ENCODE data around the gene CMSS1.

CMSS1 gene

GRCh38 chr3:99877031-99877579 is 59.4 kb downstream of the CMSS1 start:
- no peak for DNase-seq

- DNase-seq = no peak
Observed at GRCh38 chr3:99878005-99878404, 60.3 kb downstream of the CMSS1 start.

DNA sequence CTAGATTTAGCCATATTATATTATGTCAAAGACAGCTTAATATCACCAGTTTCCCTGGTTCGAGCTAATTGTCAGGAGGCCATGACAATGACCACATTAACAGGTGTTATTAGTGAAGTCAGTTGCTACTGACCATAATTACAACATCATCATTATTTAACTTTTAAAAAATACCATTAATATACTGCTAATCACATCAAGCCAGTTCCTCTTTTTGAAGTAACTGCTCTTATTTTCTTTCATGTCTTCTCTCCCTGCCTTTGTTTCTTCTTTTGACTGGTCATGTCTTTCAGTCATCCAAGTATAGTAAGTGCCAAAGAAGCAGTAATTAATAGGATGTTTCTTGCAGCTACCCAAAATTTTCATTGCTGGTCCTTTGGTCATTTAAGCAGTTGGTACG is 61.6 kb downstream of the CMSS1 start:
- no peak for DNase-seq

DNA sequence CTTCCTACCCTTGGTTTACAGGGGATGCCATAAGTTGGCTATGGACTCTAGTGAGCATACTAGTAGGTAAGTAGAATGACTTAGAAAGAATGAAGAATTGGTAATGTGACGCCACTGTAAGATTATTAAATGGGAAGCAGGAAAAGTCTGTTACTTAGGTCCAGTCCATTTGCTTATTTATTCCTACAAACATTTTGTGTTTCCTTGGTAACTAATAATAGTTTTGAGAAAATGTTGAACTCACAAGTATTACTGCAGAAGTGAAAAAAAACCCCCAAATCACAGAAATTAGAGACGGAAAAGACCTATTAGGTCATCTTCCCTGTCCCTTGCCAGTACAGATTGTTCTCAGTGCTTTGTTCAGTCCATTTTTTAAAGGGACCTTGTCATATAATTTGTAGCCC is 63.5 kb downstream of the CMSS1 start:
- no peak for DNase-seq

GRCh38 chr3:99882436-99883137 is 64.9 kb downstream of the CMSS1 start:
- no peak for DNase-seq

DNA sequence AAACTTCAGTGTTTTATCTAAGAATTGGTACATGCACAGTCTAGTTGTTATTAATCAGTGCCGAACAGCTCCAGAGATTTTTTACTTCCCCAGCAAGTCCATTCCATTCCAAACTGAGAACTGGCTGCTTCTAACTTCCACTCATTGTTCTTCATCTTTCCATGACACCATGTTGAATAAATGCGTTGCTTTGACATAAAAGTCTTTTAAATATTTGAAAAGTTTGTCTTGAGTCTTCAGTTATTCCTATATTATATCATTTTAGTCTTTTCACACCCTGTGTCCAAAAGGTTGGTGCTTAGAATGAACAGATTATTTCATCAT is 65.4 kb downstream of the CMSS1 start:
- no peak for DNase-seq

DNA sequence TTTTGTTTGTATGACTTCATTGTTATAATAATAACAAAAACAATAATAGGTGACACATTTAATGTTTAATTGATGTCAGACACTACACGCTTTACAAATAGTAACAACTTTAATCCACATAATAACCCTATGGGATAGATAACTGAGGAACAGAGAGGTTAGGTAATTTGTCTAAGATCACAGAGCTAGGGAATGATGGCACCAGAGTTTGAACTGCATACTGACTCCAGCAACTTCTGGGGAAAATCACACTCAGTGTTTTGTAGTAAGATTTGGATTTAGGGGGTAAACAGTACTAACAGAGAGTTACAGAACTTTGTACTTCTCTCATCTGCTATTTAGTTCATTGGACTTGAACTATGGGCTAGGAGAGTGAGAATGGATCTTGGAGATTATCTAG is 66.0 kb downstream of the CMSS1 start:
- DNase-seq = no peak

- DNase-seq = no peak
Observed at GRCh38 chr3:99884484-99884883, 66.8 kb downstream of the CMSS1 start.

DNA sequence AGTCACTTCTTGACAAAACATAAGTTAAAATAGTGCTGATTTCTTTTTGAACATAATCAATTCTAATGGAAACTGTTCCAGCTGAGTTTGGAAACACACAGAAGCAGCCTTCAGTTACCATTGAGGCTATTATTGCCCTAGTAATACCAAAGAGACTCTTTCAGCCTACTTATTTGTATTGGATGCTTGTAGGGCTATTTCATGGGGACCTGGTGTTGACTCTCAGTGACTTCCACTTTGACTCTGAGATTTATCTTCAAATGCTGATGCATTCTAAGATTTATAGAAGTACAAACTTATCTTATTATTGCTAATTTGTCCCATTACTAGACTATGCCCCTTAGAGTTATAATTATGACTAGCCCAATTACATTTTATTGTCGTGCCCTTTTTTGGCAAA is 67.4 kb downstream of the CMSS1 start:
- DNase-seq = no peak

GRCh38 chr3:99885851-99886250 is 68.2 kb downstream of the CMSS1 start:
- no peak for DNase-seq

GRCh38 chr3:99891610-99892285 is 74.1 kb downstream of the CMSS1 start:
- DNase-seq = no peak

DNA sequence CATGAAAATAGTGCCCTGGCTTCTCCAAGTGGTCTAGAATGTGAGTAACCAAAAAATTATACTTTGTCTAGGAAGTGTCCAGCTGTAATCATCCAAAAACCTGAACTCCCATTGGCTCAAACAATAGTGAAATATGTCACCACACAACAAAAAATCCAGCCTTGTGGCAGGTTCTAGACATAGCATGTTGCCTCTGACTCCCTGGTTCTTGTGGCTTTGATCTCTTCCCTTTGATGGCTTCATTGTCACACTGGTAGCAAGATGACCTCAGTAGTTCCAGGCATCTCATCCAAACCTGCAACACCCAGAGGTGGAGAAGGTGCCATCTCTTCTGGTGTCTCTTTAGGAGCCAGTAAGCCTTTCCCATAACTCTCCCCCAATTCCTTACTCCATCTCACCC is 74.7 kb downstream of the CMSS1 start:
- no peak for DNase-seq

DNA sequence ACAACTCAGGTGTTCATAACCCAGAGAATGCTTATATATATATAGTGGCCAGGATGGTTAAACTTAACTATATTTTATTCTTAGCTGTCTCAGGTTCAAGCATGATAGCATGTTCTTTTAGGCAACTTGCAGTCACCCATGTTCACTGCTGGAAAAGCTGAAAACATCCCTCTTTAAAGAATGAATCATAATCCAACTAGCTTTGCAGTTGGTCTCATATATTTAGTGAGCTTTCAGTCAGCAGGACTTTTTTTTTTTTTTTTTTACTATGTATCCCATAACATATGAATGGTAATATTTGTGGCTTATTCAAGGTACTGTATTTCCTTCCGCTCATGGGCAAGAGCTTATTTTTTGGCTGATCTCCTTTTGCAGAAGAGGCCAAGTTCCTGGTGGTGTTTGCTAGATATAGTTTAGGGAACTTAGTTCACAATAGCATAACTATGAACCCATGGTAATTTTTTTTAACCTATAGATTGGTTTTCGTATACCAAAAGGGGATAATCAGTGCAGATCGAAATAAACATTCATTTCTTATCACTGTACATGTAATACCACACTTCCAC is 77.6 kb downstream of the CMSS1 start:
- no peak for DNase-seq

GRCh38 chr3:99895703-99896441 is 78.2 kb downstream of the CMSS1 start:
- no peak for DNase-seq

- DNase-seq = no peak
Observed at GRCh38 chr3:99896482-99896881, 78.8 kb downstream of the CMSS1 start.

- DNase-seq = no peak
Observed at GRCh38 chr3:99899603-99900002, 81.9 kb downstream of the CMSS1 start.

DNA sequence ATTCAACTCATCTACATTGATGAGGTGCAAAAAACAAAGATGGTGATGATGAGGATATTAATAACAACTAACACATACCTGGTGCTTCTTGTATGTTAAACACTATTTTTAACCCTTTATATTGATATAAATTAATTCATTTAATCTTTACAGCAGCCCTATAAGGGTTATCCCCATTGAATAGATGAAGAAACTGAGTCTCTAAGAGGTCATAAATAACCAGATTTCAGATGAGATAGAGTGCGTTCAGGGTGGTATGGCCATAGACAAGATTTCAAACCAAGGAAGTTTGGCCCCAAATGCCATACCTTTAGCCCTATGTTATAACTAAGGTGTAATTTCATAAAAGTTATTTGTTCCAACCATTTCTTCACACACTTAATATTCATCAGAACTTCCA is 82.6 kb downstream of the CMSS1 start:
- no peak for DNase-seq

GRCh38 chr3:99901200-99901926 is 83.7 kb downstream of the CMSS1 start:
- no peak for DNase-seq

DNA sequence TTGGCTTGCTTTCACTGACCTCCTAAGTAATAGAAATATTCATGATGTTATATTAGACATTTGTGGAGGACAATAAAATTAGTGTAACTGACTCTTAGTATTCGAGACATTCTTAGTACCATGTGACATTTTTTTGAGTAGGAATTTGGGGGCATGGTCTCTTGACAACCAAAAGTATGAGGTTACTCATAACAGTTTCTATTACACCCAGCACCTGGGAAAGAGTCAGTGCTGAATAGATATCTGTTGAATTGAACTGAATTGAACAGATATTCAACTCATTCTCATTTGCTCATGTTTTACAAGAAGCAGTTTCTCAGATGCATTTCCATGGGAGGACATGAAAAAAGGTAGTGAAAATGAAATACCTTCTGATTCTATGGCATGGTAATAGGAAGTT is 84.4 kb downstream of the CMSS1 start:
- no peak for DNase-seq

DNA sequence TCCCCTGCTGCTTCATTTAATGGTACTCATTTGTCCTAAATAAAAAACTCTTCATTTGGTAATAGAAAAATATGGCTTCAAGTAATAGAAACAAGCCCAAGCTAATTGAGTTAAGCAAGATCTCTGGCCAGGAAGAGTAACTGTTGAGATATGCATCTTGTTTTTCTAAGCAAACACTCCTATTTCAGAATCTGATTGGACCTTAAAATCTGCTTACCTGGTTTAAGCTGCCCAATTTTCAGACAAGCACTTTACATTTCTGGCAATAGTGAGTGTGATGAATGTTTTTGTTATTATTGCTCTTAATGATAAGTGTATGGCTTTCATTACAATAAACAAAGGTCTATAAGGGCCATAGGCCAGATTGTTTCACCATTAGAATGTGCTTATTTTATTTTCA is 86.2 kb downstream of the CMSS1 start:
- no peak for DNase-seq

DNA sequence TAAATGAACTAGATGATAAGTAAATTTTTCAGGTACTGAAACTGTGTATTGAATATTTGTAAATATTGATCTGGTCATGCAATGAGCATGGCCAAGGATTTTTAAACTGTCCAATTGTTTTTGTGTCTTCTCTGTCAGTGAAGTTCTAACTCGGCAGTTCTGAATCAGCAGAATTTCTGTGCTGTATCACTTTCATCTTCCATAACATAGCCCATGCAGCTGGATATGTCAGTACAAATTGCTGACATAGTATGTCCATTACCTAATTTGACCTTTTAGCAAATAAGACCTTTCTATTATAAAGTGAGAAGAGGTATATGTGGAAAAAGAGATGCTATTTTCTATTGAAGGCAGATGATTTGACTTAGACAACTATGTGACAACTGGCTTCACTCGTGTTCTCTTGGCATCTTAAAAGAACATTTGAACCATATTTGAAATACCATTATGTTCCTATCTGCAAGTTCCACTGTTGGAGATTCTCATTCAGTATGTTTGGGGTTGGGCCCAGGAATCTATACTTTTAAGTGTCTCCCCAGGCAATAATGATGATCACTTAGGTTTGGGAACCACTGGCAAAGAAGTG is 90.4 kb downstream of the CMSS1 start:
- no peak for DNase-seq

DNA sequence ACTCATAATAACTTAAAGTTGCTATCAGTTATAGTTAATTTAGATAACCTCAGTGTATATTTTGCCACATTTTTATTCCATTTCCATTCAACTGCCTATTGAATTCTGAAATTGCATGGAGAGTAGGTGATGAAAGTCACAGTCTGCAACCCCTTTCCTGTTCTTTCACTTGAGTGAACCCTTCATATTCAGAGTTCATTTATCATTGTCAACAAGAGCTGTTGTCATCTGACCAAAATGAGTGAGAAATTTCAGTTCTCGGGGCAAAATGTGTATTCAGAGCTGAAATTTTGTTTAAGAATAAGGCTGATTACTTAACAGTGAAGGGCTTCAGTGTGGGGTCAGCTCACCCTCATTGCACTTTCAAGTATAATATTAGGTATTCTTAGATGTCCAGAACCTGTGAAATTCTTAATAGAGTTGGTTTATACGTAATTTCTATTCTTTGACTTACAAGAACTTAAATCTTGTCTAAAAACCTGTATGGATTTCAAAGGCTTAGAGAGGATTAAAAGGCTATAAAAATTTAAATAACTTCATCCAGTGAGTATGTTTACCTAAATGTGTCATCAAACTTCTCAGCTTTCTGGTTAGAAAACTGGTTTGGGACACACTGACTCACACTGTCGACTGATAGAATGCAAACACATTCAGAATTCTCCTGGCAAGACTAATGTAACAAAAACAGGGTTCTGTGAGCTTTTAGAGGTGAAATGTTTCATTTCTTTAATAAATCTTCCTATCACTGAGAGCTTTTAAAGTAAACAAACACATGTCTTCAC is 92.2 kb downstream of the CMSS1 start:
- DNase-seq = no peak
